Peyer's patch (tissue), 4 donors: ENCODE measurements around the gene DLK1. TPM values are rescaled to one million over a fixed set of nuclear protein-coding genes. Genes with fewer than 3 reads are reported as not detected.

ENCODE experiments used
- DNase-seq, 3 donors: peaks; one replicate each; pipeline ENCODE4 v3.0.0-alpha.2; 2017 to 2019
- H3K27ac ChIP-seq, 4 donors: fragments of 200-600 bp; sonication (generic); one replicate each; pipeline ENCODE4 v1.5.1; 2016 to 2019
- H3K27me3 ChIP-seq, 2 donors: fragments of 200-600 bp; sonication (generic); one replicate each; pipeline ENCODE4 v1.5.1; 2019
- H3K36me3 ChIP-seq, 3 donors: fragments of 200-600 bp; sonication (generic); one replicate each; pipeline ENCODE4 v1.5.1; 2016 to 2019
- H3K4me1 ChIP-seq, 4 donors: fragments of 200-600 bp; sonication (generic); one replicate each; pipeline ENCODE4 v1.5.1; 2016 to 2019
- H3K4me3 ChIP-seq, 4 donors: fragments of 200-600 bp; sonication (generic); 1 replicate in 3 of 4; 2 replicates in 1 of 4; pipeline ENCODE4 v1.5.1; 2016 to 2019; ENCODE audit warnings: mild to moderate bottlenecking in 1 of 4
- H3K9me3 ChIP-seq, 4 donors: fragments of 200-600 bp; sonication (generic); one replicate each; pipeline ENCODE4 v1.5.1; 2016 to 2019; ENCODE audit warnings: mild to moderate bottlenecking in 1 of 4
- POLR2A ChIP-seq, 2 donors: fragments of 450-650 bp; IDR thresholded peaks; one replicate each; pipeline ENCODE4 v1.5.1; 2017; ENCODE audit warnings: antibody characterized with exemption in 2 of 2, mild to moderate bottlenecking in 2 of 2, moderate library complexity in 2 of 2
- total RNA-seq, 4 donors: library from RNA; depleted of rRNA; stranded (reverse); fragments of >200 nt; gene quantifications; one replicate each; pipeline ENCODE4 v1.1.0, GENCODE V29; 2016
- TF ChIP-seq, protein P1 (sequence below), 6 experiments: fragments of 450-650 bp in 4 of 6; fragments of 200-600 bp in 2 of 6; sonication (generic) in 1 of 6; IDR thresholded peaks; one replicate each; pipeline ENCODE4 v1.5.1; 2017 to 2019; ENCODE audit warnings: antibody characterized with exemption in 6 of 6, mild to moderate bottlenecking in 3 of 6, moderate library complexity in 1 of 6

Gene DLK1
- not detected for total RNA-seq

DNA sequence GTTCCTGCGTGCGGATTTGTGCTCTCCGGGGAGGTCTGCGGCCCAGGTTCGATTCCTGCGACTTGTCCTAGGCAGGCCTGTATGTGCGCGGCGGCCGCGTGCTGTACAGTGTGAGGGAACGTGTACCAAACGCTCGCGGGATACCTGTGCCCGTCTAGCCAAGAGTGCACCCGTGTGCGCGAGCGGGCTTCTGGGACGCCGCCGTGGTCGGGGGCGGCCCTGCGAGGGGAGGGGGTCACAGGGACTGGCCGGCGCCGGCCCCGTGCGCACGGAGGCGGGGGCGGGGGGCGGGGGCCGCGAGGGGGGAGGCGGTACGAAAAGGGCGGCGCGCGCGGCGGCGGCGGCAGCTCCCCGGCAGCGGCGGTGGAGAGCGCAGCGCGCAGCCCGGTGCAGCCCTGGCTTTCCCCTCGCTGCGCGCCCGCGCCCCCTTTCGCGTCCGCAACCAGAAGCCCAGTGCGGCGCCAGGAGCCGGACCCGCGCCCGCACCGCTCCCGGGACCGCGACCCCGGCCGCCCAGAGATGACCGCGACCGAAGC lies at the start of gene DLK1:
Gene DLK1, plus strand, starts transcription at position 343 of the 536 bp plus-strand sequence. Its CDS starts 177 bp downstream, at position 520.
- Histone ChIP-seq H3K9me3 (no peaks in the 10 kb centered on the region), H3K4me1 (no peaks in the 10 kb centered on the region), H3K36me3 (no peaks in the 10 kb centered on the region), H3K27ac (no peak within 1 kb of the TSS), H3K4me3 (no peak within 1 kb of the TSS), H3K27me3 (no peaks in the 10 kb centered on the region)
- no peak for TF ChIP-seq POLR2A (IDR thresholded peaks at IDR 0.05)
- TF ChIP-seq, protein P1, sequence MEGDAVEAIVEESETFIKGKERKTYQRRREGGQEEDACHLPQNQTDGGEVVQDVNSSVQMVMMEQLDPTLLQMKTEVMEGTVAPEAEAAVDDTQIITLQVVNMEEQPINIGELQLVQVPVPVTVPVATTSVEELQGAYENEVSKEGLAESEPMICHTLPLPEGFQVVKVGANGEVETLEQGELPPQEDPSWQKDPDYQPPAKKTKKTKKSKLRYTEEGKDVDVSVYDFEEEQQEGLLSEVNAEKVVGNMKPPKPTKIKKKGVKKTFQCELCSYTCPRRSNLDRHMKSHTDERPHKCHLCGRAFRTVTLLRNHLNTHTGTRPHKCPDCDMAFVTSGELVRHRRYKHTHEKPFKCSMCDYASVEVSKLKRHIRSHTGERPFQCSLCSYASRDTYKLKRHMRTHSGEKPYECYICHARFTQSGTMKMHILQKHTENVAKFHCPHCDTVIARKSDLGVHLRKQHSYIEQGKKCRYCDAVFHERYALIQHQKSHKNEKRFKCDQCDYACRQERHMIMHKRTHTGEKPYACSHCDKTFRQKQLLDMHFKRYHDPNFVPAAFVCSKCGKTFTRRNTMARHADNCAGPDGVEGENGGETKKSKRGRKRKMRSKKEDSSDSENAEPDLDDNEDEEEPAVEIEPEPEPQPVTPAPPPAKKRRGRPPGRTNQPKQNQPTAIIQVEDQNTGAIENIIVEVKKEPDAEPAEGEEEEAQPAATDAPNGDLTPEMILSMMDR (IDR thresholded peaks at IDR 0.05): no peak
- DNase-seq: no peak

DNA sequence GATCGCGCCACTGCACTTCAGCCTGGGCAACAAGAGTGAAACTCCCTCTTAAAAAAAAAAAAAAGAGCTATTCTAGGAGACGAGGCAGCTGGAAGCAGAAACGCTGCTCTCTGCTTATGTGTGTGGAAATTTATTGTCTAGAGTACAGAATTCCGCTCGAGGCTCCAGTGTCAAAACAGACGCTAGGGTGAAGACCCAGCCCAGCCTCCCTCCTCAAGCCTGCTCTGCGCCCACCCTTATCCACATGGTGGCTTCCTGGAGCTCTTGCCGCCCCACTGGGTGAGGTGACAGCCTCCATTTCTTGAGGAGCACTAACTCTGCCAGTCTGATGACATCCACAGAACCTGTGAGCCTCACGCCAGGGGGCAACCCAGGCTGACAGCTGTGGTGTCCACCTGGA lies 49.5 kb upstream of the DLK1 start:
- peaks cover 0 to 38% (median 3%) of the 10 kb centered on the region in 4 donors for H3K4me1 ChIP-seq
- H3K27me3 ChIP-seq: no peaks in the 10 kb centered on the region
- no peak overlapping the region for H3K4me3 ChIP-seq
- DNase-seq: no peak
- no peaks in the 10 kb centered on the region for H3K9me3 ChIP-seq
- H3K27ac ChIP-seq: peak overlapping the region in 3 of 4 donors; percentile 14 to 65 (median 43)
- TF ChIP-seq, protein P1 (IDR thresholded peaks at IDR 0.05): no peak
- no peak for TF ChIP-seq POLR2A (IDR thresholded peaks at IDR 0.05)
- no peaks in the 10 kb centered on the region for H3K36me3 ChIP-seq

DNA sequence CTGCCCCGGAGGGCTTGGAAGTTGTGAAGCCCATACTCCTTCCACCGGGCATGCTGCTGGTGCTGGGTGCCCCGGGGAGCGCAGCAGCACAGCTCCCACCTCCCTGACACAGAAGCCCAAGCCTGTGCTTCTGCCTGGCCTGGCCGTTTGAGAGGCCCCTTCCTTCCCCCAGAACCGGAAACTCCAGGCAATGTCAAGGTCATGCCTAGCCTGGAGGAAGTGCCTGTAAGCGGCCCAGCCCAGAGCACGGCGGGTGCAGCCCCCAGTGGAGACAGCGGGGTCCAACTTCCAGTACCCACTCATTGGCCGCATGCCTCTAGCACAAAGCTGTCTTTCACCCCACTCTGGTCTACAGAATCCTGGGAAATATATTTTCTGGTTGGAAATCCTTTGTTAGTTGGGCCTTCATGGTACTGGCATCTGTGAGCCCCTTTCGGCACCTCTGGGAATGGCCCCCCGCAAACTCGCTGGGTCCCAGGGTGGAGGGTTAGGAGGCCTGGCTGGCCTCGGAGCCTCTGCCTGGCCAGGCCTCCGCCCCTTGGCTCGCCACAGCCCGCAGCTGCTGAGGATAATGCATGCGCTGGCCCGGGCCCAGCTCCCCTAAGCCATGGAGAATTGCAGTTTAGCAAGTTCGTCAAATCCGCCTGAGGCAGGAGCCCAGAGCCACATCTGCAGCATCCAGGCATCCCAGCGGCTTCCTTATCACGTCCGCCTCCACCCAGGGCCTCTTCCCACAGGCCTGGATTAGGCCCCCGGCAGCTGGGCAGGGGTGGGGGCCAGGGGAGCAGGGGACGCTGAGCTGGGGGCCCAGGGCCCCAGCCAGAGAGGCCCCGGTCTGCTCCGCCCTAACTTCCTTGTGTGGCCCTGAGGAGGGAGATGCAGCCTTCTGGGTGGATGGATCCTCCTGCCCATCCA lies 48.9 kb upstream of the DLK1 start:
- no peaks in the 10 kb centered on the region for H3K9me3 ChIP-seq

DNA sequence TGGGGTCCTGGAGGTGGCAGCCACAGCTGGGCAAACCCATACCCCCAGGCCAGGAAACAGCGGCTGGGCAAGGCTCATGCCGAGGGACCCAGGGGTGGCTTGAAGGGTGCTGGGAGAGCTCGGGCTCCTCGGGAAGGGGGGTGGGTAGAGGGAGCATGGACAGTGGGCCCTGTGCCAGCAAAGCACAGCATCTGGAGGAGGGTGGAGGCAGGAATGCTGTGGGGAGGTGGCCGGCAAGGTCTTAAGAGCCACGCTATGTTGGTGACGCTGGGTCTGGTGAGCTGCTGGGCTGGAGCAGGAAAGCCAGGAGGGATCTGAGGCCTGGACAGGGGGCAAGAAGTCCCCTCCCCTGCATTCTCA lies 48.2 kb upstream of the DLK1 start:
- Histone ChIP-seq H3K36me3 (no peaks in the 10 kb centered on the region), H3K27me3 (no peaks in the 10 kb centered on the region), H3K4me3 (no peak overlapping the region), H3K4me1 (peaks cover 0 to 38% (median 3%) of the 10 kb centered on the region in 4 donors), H3K27ac (peak overlapping the region in 3 of 4 donors; percentile 14 to 65 (median 43)), H3K9me3 (no peaks in the 10 kb centered on the region)
- TF ChIP-seq, protein P1 (IDR thresholded peaks at IDR 0.05): no peak
- no peak for TF ChIP-seq POLR2A (IDR thresholded peaks at IDR 0.05)
- no peak for DNase-seq

More for the DNA sequence above, 48.9 kb upstream of the DLK1 start:
- Histone ChIP-seq H3K27ac (peak overlapping the region; percentile 14 to 65 (median 43)), H3K4me3 (no peak overlapping the region), H3K4me1 (peaks cover 0 to 38% (median 3%) of the 10 kb centered on the region in 4 donors), H3K36me3 (no peaks in the 10 kb centered on the region), H3K27me3 (no peaks in the 10 kb centered on the region)
- peak in 1 of 3 donors; percentile 61 for DNase-seq
- TF ChIP-seq, protein P1 (IDR thresholded peaks at IDR 0.05): no peak
- TF ChIP-seq POLR2A (IDR thresholded peaks at IDR 0.05): no peak

DNA sequence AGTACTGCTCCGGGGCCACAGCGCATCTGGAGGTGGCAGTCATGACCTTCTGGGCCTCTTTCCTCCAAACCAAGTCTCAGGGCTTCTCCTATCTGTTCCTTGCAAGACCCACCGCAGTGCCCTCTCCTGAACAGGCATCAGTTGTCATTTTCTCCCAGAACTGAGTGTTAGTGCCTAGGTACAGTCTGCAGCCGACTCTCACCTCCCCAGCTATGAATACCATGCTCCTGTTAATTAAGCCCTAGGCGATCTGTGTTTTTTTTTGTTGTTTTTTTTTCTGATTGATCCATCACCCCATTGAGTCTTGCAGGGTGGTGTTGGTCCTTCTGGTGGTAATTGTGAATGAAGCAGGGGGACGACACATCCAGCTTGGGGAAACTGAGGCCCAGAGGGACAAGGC lies 47.5 kb upstream of the DLK1 start:
- Histone ChIP-seq H3K4me1 (peaks cover 0 to 38% (median 3%) of the 10 kb centered on the region in 4 donors), H3K4me3 (no peak overlapping the region), H3K27me3 (no peaks in the 10 kb centered on the region), H3K36me3 (no peaks in the 10 kb centered on the region), H3K27ac (peak overlapping the region in 1 of 4 donors; percentile 13), H3K9me3 (no peaks in the 10 kb centered on the region)
- DNase-seq: no peak
- no peak for TF ChIP-seq POLR2A (IDR thresholded peaks at IDR 0.05)
- TF ChIP-seq, protein P1 (IDR thresholded peaks at IDR 0.05): no peak
